KMS-11 (cell line): ENCODE results near the gene OR5M8.

Source experiments
- H2AFZ ChIP-seq: fragments of 200-600 bp; sonication (generic); 2 replicates; pipeline ENCODE4 v1.6.1; 2016; ENCODE audit warnings: antibody characterized with exemption, mixed run types, low read depth
- H3K27ac ChIP-seq: fragments of 200-600 bp; sonication (generic); 2 replicates; pipeline ENCODE4 v1.6.1; 2016; ENCODE audit warnings: mild to moderate bottlenecking, mixed run types
- H3K27me3 ChIP-seq: fragments of 200-600 bp; sonication (generic); 2 replicates; pipeline ENCODE4 v1.6.1; 2017; ENCODE audit warnings: mild to moderate bottlenecking, low read depth, mixed run types, moderate library complexity; ENCODE audit not compliant: insufficient read depth
- H3K36me3 ChIP-seq: fragments of 200-600 bp; sonication (generic); 2 replicates; pipeline ENCODE4 v1.6.1; 2017; ENCODE audit warnings: mild to moderate bottlenecking, mixed run types; ENCODE audit not compliant: insufficient read depth
- H3K4me1 ChIP-seq: fragments of 200-600 bp; sonication (generic); 2 replicates; pipeline ENCODE4 v1.6.1; 2016; ENCODE audit warnings: mild to moderate bottlenecking, low read depth, mixed run types; ENCODE audit not compliant: poor library complexity, severe bottlenecking
- H3K4me2 ChIP-seq: fragments of 200-600 bp; sonication (generic); 2 replicates; pipeline ENCODE4 v1.7.0; 2016; ENCODE audit warnings: mild to moderate bottlenecking, mixed run types
- H3K4me3 ChIP-seq: fragments of 200-600 bp; sonication (generic); IDR thresholded peaks from 2 replicates; pipeline ENCODE4 v1.6.1; 2017; ENCODE audit warnings: low read depth, low read length, mixed read lengths; ENCODE audit not compliant: insufficient read depth
- H3K79me2 ChIP-seq: fragments of 200-600 bp; sonication (generic); 2 replicates; pipeline ENCODE4 v1.6.1; 2016; ENCODE audit warnings: low read depth, mixed run types; ENCODE audit not compliant: insufficient read depth
- H3K9ac ChIP-seq: fragments of 200-600 bp; sonication (generic); 2 replicates; pipeline ENCODE4 v1.6.1; 2016; ENCODE audit warnings: mild to moderate bottlenecking, mixed run types
- H4K20me1 ChIP-seq: fragments of 200-600 bp; sonication (generic); 2 replicates; pipeline ENCODE4 v1.6.1; 2016; ENCODE audit warnings: mild to moderate bottlenecking, mixed run types; ENCODE audit not compliant: insufficient read depth
- CTCF ChIP-seq: fragments of 200-600 bp; sonication (generic); conservative IDR thresholded peaks from 2 replicates; pipeline ENCODE4 v1.6.1; 2017; ENCODE audit warnings: low read depth, mild to moderate bottlenecking, antibody characterized with exemption, low read length, moderate library complexity, mixed read lengths

Gene OR5M8

GRCh38 chr11:56491270-56491669 is at the start of gene OR5M8:
Gene OR5M8 (minus strand): TSS chr11:56491370. CDS start chr11:56491370, 0 bp downstream.
- TF ChIP-seq CTCF = no peak
- Histone ChIP-seq H3K27ac (no peak within 1 kb of the TSS), H2AFZ (no peak within 1 kb of the TSS), H3K79me2 (no peaks in the 10 kb centered on the region), H3K27me3 (no peaks in the 10 kb centered on the region), H3K4me1 (no peaks in the 10 kb centered on the region), H4K20me1 (no peaks in the 10 kb centered on the region), H3K9ac (no peak within 1 kb of the TSS), H3K36me3 (no peaks in the 10 kb centered on the region), H3K4me2 (no peak within 1 kb of the TSS), H3K4me3 (no peak within 1 kb of the TSS)

DNA sequence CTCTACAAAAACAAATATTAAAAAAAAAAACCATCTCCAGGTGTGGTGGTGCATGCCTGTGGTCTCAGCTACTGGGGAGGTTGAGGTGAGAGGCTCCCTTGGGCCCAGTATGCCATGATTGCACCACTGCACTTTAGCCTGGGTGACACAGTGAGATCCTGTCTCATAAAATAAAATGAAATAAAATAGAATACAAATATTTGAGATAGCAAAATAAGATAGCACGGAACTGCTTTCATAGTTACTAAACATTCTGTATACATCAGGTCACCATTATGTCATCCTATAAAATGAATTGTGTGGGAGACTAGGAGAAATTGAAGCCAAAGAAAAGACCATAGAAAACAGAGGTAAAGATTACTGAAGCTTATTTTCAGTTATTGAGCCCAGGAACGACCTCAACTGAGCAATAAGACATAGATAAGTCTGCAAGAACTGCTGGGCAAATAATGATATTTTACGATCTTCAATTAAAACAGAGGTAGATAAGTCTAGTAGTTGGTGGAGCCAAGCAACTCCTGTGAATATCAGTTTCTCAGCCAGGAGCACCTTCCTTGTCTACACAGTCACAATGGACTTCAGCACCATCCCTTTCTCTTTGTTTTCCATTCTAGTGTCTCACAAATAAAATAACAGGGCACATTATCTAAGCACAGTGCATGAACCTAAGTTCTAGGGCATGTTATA is 42.0 kb upstream of the OR5M8 start:
- Histone ChIP-seq H2AFZ (no peak overlapping the region), H3K36me3 (no peaks in the 10 kb centered on the region), H3K27ac (no peak overlapping the region), H4K20me1 (no peaks in the 10 kb centered on the region), H3K79me2 (no peaks in the 10 kb centered on the region), H3K27me3 (no peaks in the 10 kb centered on the region), H3K4me2 (no peak overlapping the region), H3K9ac (no peak overlapping the region), H3K4me3 (no peak overlapping the region), H3K4me1 (no peaks in the 10 kb centered on the region)
- no peak for TF ChIP-seq CTCF

DNA sequence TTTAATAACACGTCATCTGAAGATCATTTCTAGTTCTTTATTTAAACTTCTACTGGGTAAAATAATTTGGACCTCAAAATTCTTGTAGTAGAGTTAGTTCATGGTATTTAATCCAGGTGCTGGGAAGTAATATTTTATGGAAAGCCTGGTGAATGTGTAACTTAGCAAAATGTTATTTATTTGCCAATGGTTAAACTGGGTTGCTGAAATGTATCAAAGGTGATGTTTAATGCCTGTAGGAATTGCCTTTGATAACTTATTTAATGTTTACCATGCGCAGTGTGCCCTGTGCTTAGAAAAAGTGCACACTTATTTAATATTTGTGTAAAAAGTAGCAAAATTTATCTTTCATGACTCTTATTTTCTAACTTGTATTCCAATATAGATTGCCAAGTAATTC is 40.7 kb upstream of the OR5M8 start:
- TF ChIP-seq CTCF = no peak
- no peak overlapping the region for H3K4me3 ChIP-seq
- no peaks in the 10 kb centered on the region for H3K36me3 ChIP-seq
- no peak overlapping the region for H3K27ac ChIP-seq
- H3K4me2 ChIP-seq = no peak overlapping the region
- H4K20me1 ChIP-seq = no peaks in the 10 kb centered on the region
- H3K4me1 ChIP-seq = no peaks in the 10 kb centered on the region
- no peaks in the 10 kb centered on the region for H3K79me2 ChIP-seq
- H2AFZ ChIP-seq = no peak overlapping the region
- no peak overlapping the region for H3K9ac ChIP-seq
- H3K27me3 ChIP-seq = no peaks in the 10 kb centered on the region

- no peak for TF ChIP-seq CTCF
- H3K27ac ChIP-seq = no peak overlapping the region
These were observed 30.8 kb upstream of the OR5M8 start for GRCh38 chr11:56522008-56522407.

More at GRCh38 chr11:56522008-56522407, 30.8 kb upstream of the OR5M8 start:
- no peak overlapping the region for H3K9ac ChIP-seq
- no peaks in the 10 kb centered on the region for H4K20me1 ChIP-seq
- no peaks in the 10 kb centered on the region for H3K79me2 ChIP-seq
- H3K36me3 ChIP-seq = no peaks in the 10 kb centered on the region
- no peak overlapping the region for H3K4me2 ChIP-seq
- no peak overlapping the region for H3K4me3 ChIP-seq
- no peaks in the 10 kb centered on the region for H3K27me3 ChIP-seq
- H2AFZ ChIP-seq = no peak overlapping the region
- no peaks in the 10 kb centered on the region for H3K4me1 ChIP-seq
